SK-N-SH (cell line): ENCODE results near the gene CNN2. TPM values are rescaled to one million over a fixed set of nuclear protein-coding genes. Genes with fewer than 3 reads are reported as not detected.

Experiments
- CTCF ChIA-PET: fragments of 300-600, 350-600 bp; formaldehyde crosslinking; extraction: SDS; loops from one replicate; lab custom pipeline; 2021; lab: Yijun Ruan, JAX
- POLR2A ChIA-PET: fragments of 350-600 bp; sonication (Branson Sonifier 250); formaldehyde crosslinking; extraction: SDS; loops from one replicate; lab custom pipeline; 2020; ENCODE audit warnings: antibody characterized with exemption, inconsistent platforms; lab: Yijun Ruan, JAX
- DNase-seq: peaks from one replicate; pipeline ENCODE4 v3.0.0; 2012
- H2AFZ ChIP-seq: fragments of 200-600 bp; sonication (generic); 2 replicates; pipeline ENCODE4 v1.8.1; 2016; ENCODE audit warnings: antibody characterized with exemption, mild to moderate bottlenecking, low read depth
- H3F3A ChIP-seq: fragments of 200-600 bp; sonication (generic); replicated peaks from 2 replicates; pipeline ENCODE3; 2016; ENCODE audit warnings: antibody characterized with exemption, mild to moderate bottlenecking; ENCODE audit not compliant: insufficient read depth
- H3K27ac ChIP-seq, 2 experiments: fragments of 200-500 bp in 1 of 2; fragments of 200-600 bp in 1 of 2; sonication (Bioruptor generic) in 1 of 2; sonication (generic), shearing (Covaris generic) in 1 of 2; 2 replicates each; pipeline versions ENCODE4 v1.5.1 to v1.6.1; 2014 to 2016; ENCODE audit warnings: low read depth in 2 of 2, inconsistent platforms in 1 of 2, low read length in 1 of 2, mild to moderate bottlenecking in 1 of 2, mixed read lengths in 1 of 2
- H3K27me3 ChIP-seq: fragments of 200-600 bp; sonication (generic), shearing (Covaris generic); 2 replicates; pipeline ENCODE4 v1.6.1; 2016; ENCODE audit warnings: mixed run types; ENCODE audit not compliant: insufficient read depth
- H3K36me3 ChIP-seq, 2 experiments: fragments of 200-500 bp in 1 of 2; fragments of 200-600 bp in 1 of 2; sonication (Bioruptor generic) in 1 of 2; sonication (generic) in 1 of 2; replicated peaks in 1 of 2; 2 replicates each; pipeline versions ENCODE3 to v1.5.1; 2014 to 2016; ENCODE audit warnings: low read length in 1 of 2, mild to moderate bottlenecking in 1 of 2; ENCODE audit not compliant: insufficient read depth in 2 of 2, control insufficient read depth in 1 of 2
- H3K4me1 ChIP-seq, 2 experiments: fragments of 200-500 bp in 1 of 2; fragments of 200-600 bp in 1 of 2; sonication (Bioruptor generic) in 1 of 2; sonication (generic), shearing (Covaris generic) in 1 of 2; 2 replicates each; pipeline versions ENCODE4 v1.5.1 to v1.6.1; 2014 to 2016; ENCODE audit warnings: low read depth in 1 of 2, low read length in 1 of 2, mixed run types in 1 of 2; ENCODE audit not compliant: insufficient read depth in 2 of 2, control insufficient read depth in 1 of 2
- H3K4me2 ChIP-seq: fragments of 200-600 bp; sonication (generic), shearing (Covaris generic); 2 replicates; pipeline ENCODE4 v1.6.1; 2017; ENCODE audit warnings: mixed run types
- H3K4me3 ChIP-seq, 2 experiments: fragments of 200-500 bp in 1 of 2; fragments of 200-600 bp in 1 of 2; sonication (Bioruptor generic) in 1 of 2; sonication (generic), shearing (Covaris generic) in 1 of 2; 2 replicates each; pipeline versions ENCODE4 v1.5.1 to v1.8.1; 2014 to 2016; ENCODE audit warnings: low read depth in 2 of 2, inconsistent platforms in 1 of 2, low read length in 1 of 2, mild to moderate bottlenecking in 1 of 2, mixed read lengths in 1 of 2, moderate library complexity in 1 of 2
- H3K79me2 ChIP-seq: fragments of 200-600 bp; sonication (generic); 2 replicates; pipeline ENCODE4 v1.8.1; 2017; ENCODE audit warnings: mild to moderate bottlenecking; ENCODE audit not compliant: insufficient read depth
- H3K9ac ChIP-seq: fragments of 200-600 bp; sonication (generic); 2 replicates; pipeline ENCODE4 v1.6.1; 2017; ENCODE audit warnings: mixed run types
- H3K9me2 ChIP-seq: fragments of 200-600 bp; sonication (generic); 2 replicates; pipeline ENCODE4 v1.6.1; 2017; ENCODE audit warnings: mixed run types
- H3K9me3 ChIP-seq: fragments of 200-600 bp; sonication (generic); 2 replicates; pipeline ENCODE4 v1.6.1; 2017; ENCODE audit warnings: mixed run types, mild to moderate bottlenecking, moderate library complexity
- H4K20me1 ChIP-seq: fragments of 200-600 bp; sonication (generic); 2 replicates; pipeline ENCODE4 v1.6.1; 2017; ENCODE audit warnings: mild to moderate bottlenecking, mixed run types; ENCODE audit not compliant: insufficient read depth
- CTCF ChIP-seq: fragments of 200-600 bp; sonication (generic); IDR thresholded peaks from 2 replicates; pipeline ENCODE4 v1.6.1; 2017; ENCODE audit warnings: antibody characterized with exemption, mild to moderate bottlenecking, moderate library complexity
- EZH2phosphoT487 ChIP-seq: fragments of 200-600 bp; sonication (generic); IDR thresholded peaks from 2 replicates; pipeline ENCODE4 v1.6.1; 2017; ENCODE audit warnings: low read depth, mixed run types, mild to moderate bottlenecking, antibody characterized with exemption, moderate library complexity, borderline replicate concordance
- FOSL2 ChIP-seq: IDR thresholded peaks from 2 replicates; pipeline ENCODE4 v1.4.0; 2012; ENCODE audit warnings: low read depth, mild to moderate bottlenecking, moderate library complexity, borderline replicate concordance
- MEF2A ChIP-seq: IDR thresholded peaks from 2 replicates; pipeline ENCODE4 v1.4.0; 2012; ENCODE audit warnings: low read depth, borderline replicate concordance
- MXI1 ChIP-seq: IDR thresholded peaks from 2 replicates; pipeline ENCODE4 v1.6.1; 2012; ENCODE audit warnings: mild to moderate bottlenecking, low read depth, low read length, improper control_type of control experiment
- NRF1 ChIP-seq: IDR thresholded peaks from 2 replicates; pipeline ENCODE4 v1.6.1; 2012; ENCODE audit warnings: low read depth, mild to moderate bottlenecking, low read length
- POLR2AphosphoS5 ChIP-seq: IDR thresholded peaks from 2 replicates; pipeline ENCODE4 v1.6.1; 2012; ENCODE audit warnings: low read depth, low read length
- RAD21 ChIP-seq: IDR thresholded peaks from 2 replicates; pipeline ENCODE4 v1.6.1; 2012; ENCODE audit warnings: mild to moderate bottlenecking, low read length
- RXRA ChIP-seq: IDR thresholded peaks from 2 replicates; pipeline ENCODE4 v1.4.0; 2012; ENCODE audit warnings: low read depth, mild to moderate bottlenecking, borderline replicate concordance
- SIN3A ChIP-seq: IDR thresholded peaks from 2 replicates; pipeline ENCODE4 v1.6.1; 2012; ENCODE audit warnings: low read depth, mild to moderate bottlenecking, low read length, moderate library complexity, borderline replicate concordance
- TAF1 ChIP-seq: IDR thresholded peaks from 2 replicates; pipeline ENCODE4 v1.6.1; 2012; ENCODE audit warnings: low read depth, mild to moderate bottlenecking, low read length, moderate library complexity, borderline replicate concordance
- USF1 ChIP-seq: IDR thresholded peaks from 2 replicates; pipeline ENCODE4 v1.4.0; 2012; ENCODE audit warnings: low read depth, borderline replicate concordance
- WGBS: methylation state at CpG from one replicate; pipeline ENCODE4 v1.1.6; 2017; ENCODE audit warnings: low lambda C conversion rate; 5-methylcytosine and 5-hydroxymethylcytosine counted together
- polyA plus RNA-seq, 3 experiments: library from polyadenylated mRNA; depleted of rRNA; stranded (reverse); fragments of >200 nt; gene quantifications; 2 replicates each; pipeline ENCODE4 v1.2.3, GENCODE V29; 2012
- TF ChIP-seq, protein P1 (sequence below): IDR thresholded peaks from 2 replicates; pipeline ENCODE4 v1.4.0; 2012; ENCODE audit warnings: low read depth
- TF ChIP-seq, protein P2 (sequence below): fragments of 150-350 bp; IDR thresholded peaks from 2 replicates; pipeline ENCODE4 v1.6.1; 2016; ENCODE audit warnings: mild to moderate bottlenecking, low read depth, low read length

CNN2 gene
- polyA plus RNA-seq, 1 of the 3 experiments (the other 2 are of a cell fraction): 279 TPM

DNA sequence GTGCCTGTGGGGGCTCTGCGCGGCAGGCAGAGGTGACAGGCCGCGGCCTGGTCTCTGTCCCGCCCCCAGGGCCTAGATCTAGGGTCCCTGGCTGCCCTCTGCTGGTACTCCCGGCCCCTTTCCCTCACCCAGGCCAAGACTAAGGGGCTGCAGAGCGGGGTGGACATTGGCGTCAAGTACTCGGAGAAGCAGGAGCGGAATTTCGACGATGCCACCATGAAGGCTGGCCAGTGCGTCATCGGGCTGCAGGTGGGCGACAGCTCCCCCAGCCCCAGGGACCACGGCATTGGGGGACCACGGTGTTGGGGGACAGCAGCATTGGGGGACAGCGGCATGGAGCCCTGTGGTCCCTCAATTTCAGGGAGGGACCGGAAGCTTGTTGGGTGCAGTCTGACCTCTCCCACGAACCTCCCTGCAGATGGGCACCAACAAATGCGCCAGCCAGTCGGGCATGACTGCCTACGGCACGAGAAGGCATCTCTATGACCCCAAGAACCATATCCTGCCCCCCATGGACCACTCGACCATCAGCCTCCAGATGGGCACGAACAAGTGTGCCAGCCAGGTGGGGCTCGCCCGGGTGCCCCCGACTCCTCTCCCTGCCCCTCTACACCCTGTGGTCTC is 9.7 kb downstream of the CNN2 start:
- H3K36me3 ChIP-seq: peaks cover 16 to 34% of the 10 kb centered on the region in 2 experiments
- no peak overlapping the region for H3K27ac ChIP-seq
- TF ChIP-seq EZH2phosphoT487 (no peak), SIN3A (no peak), USF1 (no peak), RAD21 (no peak; the same call in 1 of the 2 replicates)
- TF ChIP-seq, protein P1, sequence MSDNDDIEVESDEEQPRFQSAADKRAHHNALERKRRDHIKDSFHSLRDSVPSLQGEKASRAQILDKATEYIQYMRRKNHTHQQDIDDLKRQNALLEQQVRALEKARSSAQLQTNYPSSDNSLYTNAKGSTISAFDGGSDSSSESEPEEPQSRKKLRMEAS: no peak
- TF ChIP-seq, all 33 proteins: peak for 0
- Histone ChIP-seq H3K4me3 (no peak overlapping the region), H3K4me2 (no peak overlapping the region), H3K4me1 (peaks cover 0 to 12% of the 10 kb centered on the region in 2 experiments; a peak in 1 of 4 replicates), H3F3A (peaks cover 36% of the 10 kb centered on the region), H3K9me3 (no peaks in the 10 kb centered on the region), H2AFZ (no peak overlapping the region), H4K20me1 (peaks cover 47% of the 10 kb centered on the region), H3K79me2 (peaks cover 22% of the 10 kb centered on the region; the same call in 1 of the 2 replicates), H3K9ac (no peak overlapping the region), H3K27me3 (no peaks in the 10 kb centered on the region), H3K9me2 (no peaks in the 10 kb centered on the region)
- 92% methylated on average over 20 of the region's 29 CpGs for WGBS
- CTCF ChIA-PET: interaction anchor here (0.7 to 1.1 kb wide), 2 partner anchors 44 to 77 kb away, joined by 3 read pairs; no protein-coding TSS in a partner anchor
- POLR2A ChIA-PET: no interaction called here
- no peak for DNase-seq

DNA sequence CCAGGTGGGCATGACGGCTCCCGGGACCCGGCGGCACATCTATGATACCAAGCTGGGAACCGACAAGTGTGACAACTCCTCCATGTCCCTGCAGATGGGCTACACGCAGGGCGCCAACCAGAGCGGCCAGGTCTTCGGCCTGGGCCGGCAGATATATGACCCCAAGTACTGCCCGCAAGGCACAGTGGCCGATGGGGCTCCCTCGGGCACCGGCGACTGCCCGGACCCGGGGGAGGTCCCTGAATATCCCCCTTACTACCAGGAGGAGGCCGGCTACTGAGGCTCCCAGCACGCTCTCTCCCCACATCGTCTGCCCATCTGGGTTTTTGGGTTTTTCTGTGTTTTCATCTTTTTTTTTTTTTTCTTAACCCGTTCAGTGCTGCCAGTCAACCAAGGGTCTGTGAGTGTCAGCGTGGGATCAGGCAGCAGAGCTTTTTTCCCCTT is 11.2 kb downstream of the CNN2 start:
- no peaks in the 10 kb centered on the region for H3K9me2 ChIP-seq
- POLR2A ChIA-PET: interaction anchor here (1.1 kb wide), 1 partner anchor 15 kb away, joined by 4 read pairs; no protein-coding TSS in a partner anchor
- H2AFZ ChIP-seq: no peak overlapping the region
- TF ChIP-seq MEF2A (no peak), NRF1 (no peak), TAF1 (no peak), FOSL2 (no peak), CTCF (no peak), RXRA (no peak), MXI1 (no peak), POLR2AphosphoS5 (no peak), RAD21 (no peak)
- TF ChIP-seq, protein P1: no peak
- TF ChIP-seq, protein P2, sequence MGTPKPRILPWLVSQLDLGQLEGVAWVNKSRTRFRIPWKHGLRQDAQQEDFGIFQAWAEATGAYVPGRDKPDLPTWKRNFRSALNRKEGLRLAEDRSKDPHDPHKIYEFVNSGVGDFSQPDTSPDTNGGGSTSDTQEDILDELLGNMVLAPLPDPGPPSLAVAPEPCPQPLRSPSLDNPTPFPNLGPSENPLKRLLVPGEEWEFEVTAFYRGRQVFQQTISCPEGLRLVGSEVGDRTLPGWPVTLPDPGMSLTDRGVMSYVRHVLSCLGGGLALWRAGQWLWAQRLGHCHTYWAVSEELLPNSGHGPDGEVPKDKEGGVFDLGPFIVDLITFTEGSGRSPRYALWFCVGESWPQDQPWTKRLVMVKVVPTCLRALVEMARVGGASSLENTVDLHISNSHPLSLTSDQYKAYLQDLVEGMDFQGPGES: no peak
- H4K20me1 ChIP-seq: peaks cover 36% of the 10 kb centered on the region
- peaks cover 7% of the 10 kb centered on the region; the same call in 1 of the 2 replicates for H3K79me2 ChIP-seq
- H3K36me3 ChIP-seq: peaks cover 10 to 22% of the 10 kb centered on the region in 2 experiments
- CTCF ChIA-PET: interaction anchor here (1.0 to 1.2 kb wide), 2 partner anchors 9 to 27 kb away, joined by 3 to 6 read pairs; no protein-coding TSS in a partner anchor
- H3K27ac ChIP-seq: no peak overlapping the region
- DNase-seq: no peak
- no peak overlapping the region for H3K4me3 ChIP-seq
- peaks cover 0 to 26% of the 10 kb centered on the region in 2 experiments; a peak in 2 of 4 replicates for H3K4me1 ChIP-seq
- H3K27me3 ChIP-seq: no peaks in the 10 kb centered on the region
- H3F3A ChIP-seq: peaks cover 36% of the 10 kb centered on the region
- WGBS: 77% methylated on average over 10 of the region's 22 CpGs
- no peak overlapping the region for H3K4me2 ChIP-seq
- no peak overlapping the region for H3K9ac ChIP-seq
- H3K9me3 ChIP-seq: no peaks in the 10 kb centered on the region
